ENCODE results near the gene PMEPA1. TPM values are rescaled to one million over a fixed set of nuclear protein-coding genes. Genes with fewer than 3 reads are reported as not detected.

The PMEPA1 gene
- total RNA-seq, 4 donors from 2014 or later, result 7.5 to 31.3 (median 13.9) TPM

- no peak for TF ChIP-seq CTCF (IDR thresholded peaks at IDR 0.05; ENCODE audit: low read depth)
These were observed 15.0 kb upstream of the PMEPA1 start for GRCh38 chr20:57724610-57725405.

DNA sequence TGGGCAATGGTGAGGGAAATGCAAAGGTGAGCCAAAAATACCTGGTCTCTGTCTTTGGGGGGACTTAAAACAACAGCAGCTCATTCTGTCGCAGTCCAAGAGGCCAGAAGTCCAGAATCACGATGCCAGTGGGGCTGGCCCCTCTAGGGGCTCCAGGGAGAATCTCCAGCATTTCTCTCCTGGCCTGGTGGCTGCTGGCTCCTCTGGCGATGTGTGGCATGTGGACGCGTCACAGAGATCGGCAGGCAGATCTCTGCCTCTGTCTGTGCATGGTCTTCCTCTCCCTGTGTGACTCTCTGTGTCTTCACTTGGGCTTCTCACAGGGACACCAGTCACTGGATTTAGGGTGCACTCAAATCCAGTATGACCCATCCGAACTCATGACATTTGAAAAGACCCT, 14.0 kb upstream of the PMEPA1 start:
- no peak for TF ChIP-seq CTCF (IDR thresholded peaks at IDR 0.05; ENCODE audit: low read depth)

GRCh38 chr20:57719951-57720350, 10.1 kb upstream of the PMEPA1 start:
- TF ChIP-seq CTCF (IDR thresholded peaks at IDR 0.05; ENCODE audit: low read depth), result no peak

DNA sequence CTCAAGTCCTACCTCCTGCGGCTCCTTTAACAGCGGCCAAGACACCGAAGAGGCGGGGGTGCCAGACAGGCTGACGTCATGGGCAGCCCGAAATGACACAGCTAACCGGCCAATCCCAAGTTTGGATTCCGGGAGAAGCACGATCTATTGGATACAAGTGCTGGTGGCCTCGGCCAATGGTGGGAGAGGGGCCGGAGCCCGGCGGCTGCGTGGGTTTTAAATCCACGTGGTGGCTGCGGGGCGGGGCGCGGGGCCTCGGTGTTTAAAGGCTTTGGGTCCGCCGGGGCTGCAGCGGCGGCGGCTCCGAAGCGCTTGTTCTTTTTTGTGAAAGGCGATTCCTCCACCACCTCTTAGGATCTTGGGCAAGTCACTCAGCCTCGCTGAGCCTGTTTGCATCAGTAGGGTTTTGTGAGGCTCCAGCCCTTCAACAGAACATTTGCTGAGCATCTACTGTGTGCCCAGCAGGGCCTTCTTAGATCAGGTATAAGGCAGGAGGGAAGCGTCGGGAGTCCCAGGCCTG, 8.7 kb upstream of the PMEPA1 start:
- TF ChIP-seq CTCF (IDR thresholded peaks at IDR 0.05; ENCODE audit: low read depth), result no peak

GRCh38 chr20:57717797-57718196, 8.0 kb upstream of the PMEPA1 start:
- no peak for TF ChIP-seq CTCF (IDR thresholded peaks at IDR 0.05; ENCODE audit: low read depth)

- no peak for TF ChIP-seq CTCF (IDR thresholded peaks at IDR 0.05; ENCODE audit: low read depth)
These were observed 7.1 kb upstream of the PMEPA1 start for GRCh38 chr20:57716901-57717300.

GRCh38 chr20:57716202-57716601, 6.4 kb upstream of the PMEPA1 start:
- no peak for TF ChIP-seq CTCF (IDR thresholded peaks at IDR 0.05; ENCODE audit: low read depth)
